Karpas-422 (cell line): ENCODE results near the gene CORT. TPM values are rescaled to one million over a fixed set of nuclear protein-coding genes. Genes with fewer than 3 reads are reported as not detected.
"Not testable (repeated sequence)": the region's sequence is repeated elsewhere in the genome, so short reads cannot be mapped to it uniquely, and the experiment has no call there.

Source experiments
- DNase-seq: peaks from one replicate; pipeline ENCODE4 v3.0.0-alpha.2; 2015
- H2AFZ ChIP-seq: fragments of 200-600 bp; sonication (generic); 2 replicates; pipeline ENCODE4 v1.6.1; 2014; ENCODE audit warnings: antibody characterized with exemption, low read length, mixed read lengths
- H3K27ac ChIP-seq: fragments of 200-600 bp; sonication (generic); 2 replicates; pipeline ENCODE4 v1.5.1; 2014; ENCODE audit warnings: mild to moderate bottlenecking, low read length, moderate library complexity
- H3K27me3 ChIP-seq: fragments of 200-600 bp; sonication (generic); 2 replicates; pipeline ENCODE4 v1.6.1; 2014; ENCODE audit warnings: low read length, mixed read lengths
- H3K36me3 ChIP-seq: fragments of 200-600 bp; sonication (generic); 2 replicates; pipeline ENCODE4 v1.6.1; 2014; ENCODE audit warnings: low read length, mixed read lengths; ENCODE audit not compliant: insufficient read depth
- H3K4me1 ChIP-seq: fragments of 200-600 bp; sonication (generic); 2 replicates; pipeline ENCODE4 v1.6.1; 2014; ENCODE audit warnings: mild to moderate bottlenecking, low read length, mixed read lengths
- H3K4me2 ChIP-seq: fragments of 200-600 bp; sonication (generic); 2 replicates; pipeline ENCODE4 v1.6.1; 2014; ENCODE audit warnings: low read length, low read depth, mild to moderate bottlenecking; ENCODE audit not compliant: poor library complexity, severe bottlenecking
- H3K4me3 ChIP-seq: fragments of 200-600 bp; sonication (generic); 2 replicates; pipeline ENCODE4 v1.5.1; 2014; ENCODE audit warnings: mild to moderate bottlenecking, antibody characterized with exemption, low read length, mixed read lengths
- H3K79me2 ChIP-seq: fragments of 200-600 bp; sonication (generic); 2 replicates; pipeline ENCODE4 v1.6.1; 2014; ENCODE audit warnings: mild to moderate bottlenecking, low read length, mixed read lengths
- H3K9ac ChIP-seq: fragments of 200-600 bp; sonication (generic); 2 replicates; pipeline ENCODE4 v1.6.0; 2014; ENCODE audit warnings: low read length
- H3K9me2 ChIP-seq: fragments of 200-600 bp; sonication (generic), shearing (Covaris generic); replicated peaks from 2 replicates; pipeline ENCODE4 v1.6.0; 2014; ENCODE audit warnings: mild to moderate bottlenecking, low read length, moderate library complexity; ENCODE audit not compliant: insufficient read depth
- H3K9me3 ChIP-seq: fragments of 300-700, 200-600 bp; sonication (generic); 2 replicates; pipeline ENCODE4 v1.6.1; 2014; ENCODE audit warnings: low read length, mixed read lengths
- H4K20me1 ChIP-seq: fragments of 200-600 bp; sonication (generic); 2 replicates; pipeline ENCODE4 v1.6.1; 2014; ENCODE audit warnings: mild to moderate bottlenecking, antibody characterized with exemption, low read length, low read depth; ENCODE audit not compliant: insufficient read depth
- total RNA-seq: library from RNA; depleted of rRNA; stranded (reverse); fragments of >200 nt; shearing (Covaris generic); gene quantifications from 2 replicates; pipeline ENCODE4 v1.2.3, GENCODE V29; 2014; ENCODE audit warnings: low replicate concordance

CORT gene
- total RNA-seq, 1 experiment from 2014 or later, result 0.34 TPM

DNA sequence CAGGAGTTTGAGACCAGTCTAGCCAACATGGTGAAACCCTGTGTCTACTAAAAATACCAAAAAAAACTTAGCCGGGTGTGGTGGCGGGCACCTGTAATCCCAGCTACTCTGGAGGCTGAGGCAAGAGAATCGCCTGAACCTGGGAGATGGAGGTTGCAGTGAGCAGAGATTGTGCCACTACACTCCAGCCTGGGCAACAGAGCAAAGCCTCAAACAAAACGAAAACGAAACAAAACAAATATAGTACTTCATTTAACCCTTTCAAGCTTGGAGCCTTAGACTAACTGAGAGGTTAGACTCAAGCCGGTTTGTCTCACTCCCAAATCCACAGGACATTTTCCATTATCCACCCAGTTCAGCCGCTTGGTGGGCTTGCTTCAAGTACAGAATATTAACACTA is 7.6 kb downstream of the CORT start:
- H4K20me1 ChIP-seq, H3K4me2 ChIP-seq, H3K79me2 ChIP-seq, H3K9ac ChIP-seq, H3K4me1 ChIP-seq, H3K9me2 ChIP-seq, DNase-seq, H3K9me3 ChIP-seq, H3K27me3 ChIP-seq, H2AFZ ChIP-seq, H3K27ac ChIP-seq, H3K4me3 ChIP-seq: not testable (repeated sequence)
- H3K36me3 ChIP-seq, result peaks cover 29% of the 10 kb centered on the region

DNA sequence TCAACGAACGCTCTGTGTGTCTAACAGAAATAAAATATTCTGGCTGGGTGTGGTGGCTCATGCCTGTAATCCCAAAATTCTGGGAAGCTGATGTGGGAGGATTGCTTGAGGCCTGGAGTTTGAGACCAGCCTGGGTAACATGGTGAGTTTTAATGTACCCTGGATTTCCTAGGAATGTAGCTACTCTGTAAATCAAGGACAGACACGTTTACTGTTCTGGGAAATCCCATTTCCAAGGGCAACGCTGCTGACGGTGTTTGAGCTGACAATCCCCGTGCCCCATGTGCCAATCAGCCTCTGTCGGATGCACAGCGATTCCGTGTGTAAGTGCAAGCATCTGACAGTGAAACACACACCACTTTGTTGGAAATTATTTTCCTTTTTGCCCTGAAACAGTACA is 8.0 kb downstream of the CORT start:
- no peaks in the 10 kb centered on the region for H4K20me1 ChIP-seq
- no peaks in the 10 kb centered on the region for H3K9me3 ChIP-seq
- no peak overlapping the region for H3K9ac ChIP-seq
- H3K27ac ChIP-seq, result no peak overlapping the region
- no peaks in the 10 kb centered on the region for H3K4me1 ChIP-seq
- no peak overlapping the region for H3K4me3 ChIP-seq
- DNase-seq, result no peak
- H3K4me2 ChIP-seq, result no peak overlapping the region
- peaks cover 32% of the 10 kb centered on the region for H3K36me3 ChIP-seq
- no peaks in the 10 kb centered on the region for H3K79me2 ChIP-seq
- H3K9me2 ChIP-seq, result no peaks in the 10 kb centered on the region
- H2AFZ ChIP-seq, result no peak overlapping the region
- no peaks in the 10 kb centered on the region for H3K27me3 ChIP-seq

DNA sequence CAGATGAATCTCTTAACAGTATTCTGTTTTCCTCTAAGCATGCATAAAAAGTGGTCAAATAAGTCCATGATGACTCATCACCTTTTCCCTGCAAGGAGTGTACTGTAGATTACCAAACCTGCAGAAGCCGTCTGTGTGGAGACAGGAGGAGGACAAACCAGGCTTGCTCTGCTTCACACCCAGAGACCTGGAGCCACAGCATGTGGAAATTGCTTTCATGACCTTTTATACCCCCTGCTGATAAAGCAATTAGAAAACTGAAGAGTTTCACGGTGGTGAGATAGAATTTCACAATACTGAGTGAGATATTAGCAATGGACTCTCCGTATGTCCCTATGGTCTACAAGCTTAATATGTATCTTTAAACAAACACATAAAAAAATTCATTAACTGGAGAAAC is 9.4 kb downstream of the CORT start:
- H3K9me3 ChIP-seq, result no peaks in the 10 kb centered on the region
- H4K20me1 ChIP-seq, result no peaks in the 10 kb centered on the region
- no peaks in the 10 kb centered on the region for H3K4me1 ChIP-seq
- no peak overlapping the region for H3K9ac ChIP-seq
- H3K4me2 ChIP-seq, result no peak overlapping the region
- no peak overlapping the region for H3K4me3 ChIP-seq
- no peaks in the 10 kb centered on the region for H3K9me2 ChIP-seq
- no peaks in the 10 kb centered on the region for H3K79me2 ChIP-seq
- H3K36me3 ChIP-seq, result peaks cover 37% of the 10 kb centered on the region
- no peak for DNase-seq
- no peaks in the 10 kb centered on the region for H3K27me3 ChIP-seq
- H2AFZ ChIP-seq, result no peak overlapping the region
- no peak overlapping the region for H3K27ac ChIP-seq

DNA sequence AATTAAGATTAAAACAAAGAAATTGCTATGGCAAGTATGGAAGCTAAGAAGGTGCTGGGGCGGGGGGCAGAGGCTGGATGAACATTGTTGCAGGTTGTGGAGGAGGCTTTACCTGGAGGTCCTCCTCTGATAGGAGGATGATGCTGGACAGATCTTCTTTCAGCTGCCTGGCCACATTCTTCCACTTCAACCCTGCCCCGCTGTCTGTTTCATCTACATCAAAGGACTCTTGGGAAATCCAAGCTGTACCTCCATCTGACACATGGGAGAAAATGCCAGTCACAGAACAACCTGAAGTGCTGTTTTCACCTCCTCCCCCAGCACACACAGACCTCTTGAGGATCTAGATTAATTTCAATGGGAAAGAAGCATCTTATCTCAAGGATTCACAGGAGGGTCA is 17.2 kb downstream of the CORT start:
- Histone ChIP-seq H3K27ac (no peak overlapping the region), H4K20me1 (peaks cover 4% of the 10 kb centered on the region; the same call in 1 of the 2 replicates), H3K9ac (no peak overlapping the region), H3K4me2 (no peak overlapping the region), H3K79me2 (peaks cover 30% of the 10 kb centered on the region), H3K4me3 (no peak overlapping the region), H3K4me1 (peaks cover 9% of the 10 kb centered on the region), H3K9me3 (no peaks in the 10 kb centered on the region), H3K9me2 (no peaks in the 10 kb centered on the region), H3K36me3 (peaks cover 27% of the 10 kb centered on the region), H2AFZ (no peak overlapping the region), H3K27me3 (no peaks in the 10 kb centered on the region)
- DNase-seq, result no peak

DNA sequence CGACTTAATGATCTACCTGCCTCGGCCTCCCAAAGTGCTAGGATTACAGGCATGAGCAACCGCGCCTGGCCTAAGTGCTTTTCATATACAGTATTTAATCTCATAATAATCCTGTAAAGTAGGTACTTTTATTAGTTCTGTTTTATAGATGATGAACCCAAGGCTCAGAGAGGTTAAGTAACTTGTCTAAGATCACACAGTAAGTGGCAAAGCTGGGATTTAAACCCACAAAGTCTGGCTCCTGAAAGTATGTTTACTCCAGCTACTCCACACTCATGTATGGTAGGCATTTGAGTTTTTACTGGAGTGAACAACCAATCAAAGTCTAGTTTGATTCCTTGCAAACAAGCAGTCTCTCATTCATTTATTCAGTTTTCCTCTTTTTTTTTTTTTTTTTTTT is 20.2 kb downstream of the CORT start:
- Histone ChIP-seq H3K4me3 (no peak overlapping the region), H3K27me3 (no peaks in the 10 kb centered on the region), H3K9me2 (no peaks in the 10 kb centered on the region), H3K4me1 (peaks cover 28% of the 10 kb centered on the region), H3K79me2 (peaks cover 32% of the 10 kb centered on the region), H3K36me3 (peaks cover 15% of the 10 kb centered on the region), H3K27ac (no peak overlapping the region), H4K20me1 (peaks cover 4% of the 10 kb centered on the region; the same call in 1 of the 2 replicates), H2AFZ (no peak overlapping the region), H3K9me3 (no peaks in the 10 kb centered on the region), H3K4me2 (no peak overlapping the region), H3K9ac (no peak overlapping the region)
- no peak for DNase-seq

DNA sequence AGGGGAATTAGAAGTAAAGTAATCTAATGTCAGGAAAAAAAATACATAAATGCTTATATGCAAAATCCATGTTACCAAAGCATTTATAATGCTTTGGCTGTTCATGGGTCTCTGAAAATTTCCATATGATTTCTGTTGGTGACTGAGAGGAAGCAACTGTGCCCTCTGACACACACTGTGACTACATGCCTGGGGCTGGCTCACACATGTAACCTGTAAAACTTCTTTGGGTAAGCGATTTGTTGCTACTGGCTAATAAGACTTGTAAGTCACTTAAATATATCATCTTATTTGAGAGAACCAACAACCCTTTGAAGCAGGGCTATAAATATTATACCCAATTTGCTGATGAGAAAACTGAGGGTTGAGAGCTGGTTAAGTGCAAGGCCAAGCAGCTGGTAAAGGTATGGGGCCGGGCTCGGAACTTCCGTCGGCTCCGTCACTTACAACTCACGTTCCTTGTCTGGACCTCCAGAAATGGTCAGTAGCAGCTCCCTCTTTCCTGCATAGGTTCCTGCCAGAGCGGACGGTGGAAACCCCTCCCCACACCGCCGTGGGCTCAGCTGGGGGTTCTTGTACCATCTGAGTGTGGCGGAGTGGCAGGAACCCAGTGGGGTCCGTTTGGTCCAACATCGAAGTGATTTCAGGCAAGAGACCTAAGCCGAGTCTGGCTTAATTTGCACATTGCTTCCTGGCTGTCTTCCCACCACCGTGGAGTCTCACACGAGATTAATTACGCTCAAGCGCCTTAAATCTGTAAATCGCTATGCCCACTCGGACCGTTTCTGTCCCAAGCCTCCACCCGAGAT is 21.8 kb downstream of the CORT start:
- DNase-seq, result peak; percentile 62
- Histone ChIP-seq H3K9me2 (no peaks in the 10 kb centered on the region), H4K20me1 (peaks cover 4% of the 10 kb centered on the region; the same call in 1 of the 2 replicates), H3K27ac (peak overlapping the region; percentile 95), H3K36me3 (peaks cover 15% of the 10 kb centered on the region), H3K4me1 (peaks cover 36% of the 10 kb centered on the region), H3K79me2 (peaks cover 48% of the 10 kb centered on the region), H2AFZ (peak overlapping the region; percentile 52; the same call in 1 of the 2 replicates), H3K4me2 (peak overlapping the region; percentile 89), H3K9ac (peak overlapping the region; percentile 83), H3K4me3 (peak overlapping the region; percentile 85), H3K9me3 (no peaks in the 10 kb centered on the region), H3K27me3 (no peaks in the 10 kb centered on the region)

DNA sequence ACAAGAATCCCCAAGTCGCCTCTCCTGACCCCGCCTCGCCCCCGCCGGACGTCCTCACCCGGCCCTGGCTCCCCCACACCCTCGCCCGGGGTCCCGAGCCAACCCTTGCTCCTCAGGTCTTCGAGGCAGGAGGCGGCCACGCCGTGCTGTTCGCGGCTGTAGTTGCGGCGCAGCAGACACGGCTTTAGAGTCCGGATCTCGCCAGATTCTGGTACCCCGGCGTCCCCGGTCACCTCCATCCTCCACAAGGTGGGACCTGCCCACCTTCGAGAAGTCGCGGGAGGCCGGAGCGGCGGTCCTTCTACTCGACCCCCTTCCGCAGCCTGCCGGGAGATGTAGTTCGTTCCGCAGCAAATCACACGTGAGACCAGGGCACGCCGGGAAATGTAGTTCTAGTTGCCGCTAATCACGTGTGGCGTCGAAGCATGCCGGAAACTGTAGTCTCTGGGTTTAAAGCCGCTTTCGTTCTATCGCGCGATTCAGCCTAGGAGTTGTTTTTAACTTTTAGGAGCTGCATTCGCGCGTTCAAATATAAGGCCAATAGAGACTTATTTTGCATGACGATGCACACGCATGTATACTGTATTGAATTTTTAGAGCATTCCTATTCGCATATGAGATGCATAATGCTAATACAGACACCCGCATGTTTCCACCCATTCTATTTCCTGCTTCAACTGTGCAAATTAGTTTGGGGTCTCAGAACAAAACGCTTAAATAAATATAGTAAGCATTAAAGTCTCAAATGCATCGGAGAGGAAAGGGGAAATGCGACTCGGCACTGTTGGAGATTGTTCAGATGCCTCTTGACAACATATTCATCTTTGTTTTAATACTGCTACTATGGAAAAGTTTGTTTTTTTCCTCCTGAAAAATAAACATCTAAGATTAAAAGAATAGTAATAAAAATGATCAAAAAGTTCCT is 22.7 kb downstream of the CORT start, which contains the start of gene DFFA:
Gene DFFA, minus strand, starts transcription at position 310 of the 925 bp plus-strand sequence. Its CDS starts 71 bp downstream, at position 239.
- peaks cover 12% of the 10 kb centered on the region for H3K36me3 ChIP-seq
- H3K79me2 ChIP-seq, result peaks cover 56% of the 10 kb centered on the region
- peak; percentile 99 for DNase-seq
- H3K4me3 ChIP-seq, result peak within 1 kb of the TSS; percentile 85
- peaks cover 4% of the 10 kb centered on the region; the same call in 1 of the 2 replicates for H4K20me1 ChIP-seq
- H3K9me2 ChIP-seq, result no peaks in the 10 kb centered on the region
- peak within 1 kb of the TSS; percentile 89 for H3K4me2 ChIP-seq
- peak within 1 kb of the TSS; percentile 83 for H3K9ac ChIP-seq
- peaks cover 41% of the 10 kb centered on the region for H3K4me1 ChIP-seq
- H2AFZ ChIP-seq, result peak within 1 kb of the TSS; percentile 52
- H3K27me3 ChIP-seq, result no peaks in the 10 kb centered on the region
- H3K9me3 ChIP-seq, result no peaks in the 10 kb centered on the region
- H3K27ac ChIP-seq, result peak within 1 kb of the TSS; percentile 95
